GM21737 (cell line): ENCODE data around the gene EXOC3L1.

Experiments used
- ATAC-seq: cut with Tn5 transposase; IDR thresholded peaks from one replicate; pipeline ENCODE4 v1.9.1; 2021; ENCODE audit warnings: mild to moderate bottlenecking, moderate library complexity; ENCODE audit not compliant: unreplicated experiment

Gene EXOC3L1

GRCh38 chr16:67183627-67184452, 6.1 kb downstream of the EXOC3L1 start, which contains the start of gene MATCAP1:
MATCAP1 (minus strand) TSS chr16:67183963; CDS start chr16:67180610, 3,353 bp downstream.
- ATAC-seq = peak; percentile 85

GRCh38 chr16:67183284-67183626, 6.7 kb downstream of the EXOC3L1 start:
- ATAC-seq = no peak

- no peak for ATAC-seq
These were observed 7.6 kb downstream of the EXOC3L1 start for GRCh38 chr16:67182288-67182687.

GRCh38 chr16:67181346-67181745, 8.6 kb downstream of the EXOC3L1 start:
- no peak for ATAC-seq

GRCh38 chr16:67180166-67180565, 9.8 kb downstream of the EXOC3L1 start:
- ATAC-seq = no peak

- ATAC-seq = no peak
These were observed 10.4 kb downstream of the EXOC3L1 start for GRCh38 chr16:67179421-67180080.

- ATAC-seq = no peak
These were observed 11.9 kb downstream of the EXOC3L1 start for GRCh38 chr16:67177743-67178699.

GRCh38 chr16:67176662-67177061, 13.3 kb downstream of the EXOC3L1 start:
- no peak for ATAC-seq

GRCh38 chr16:67174706-67175231, 15.2 kb downstream of the EXOC3L1 start:
- ATAC-seq = no peak

- peak; percentile 33 for ATAC-seq
These were observed 15.9 kb downstream of the EXOC3L1 start for GRCh38 chr16:67173808-67174705.

GRCh38 chr16:67173323-67173722, 16.6 kb downstream of the EXOC3L1 start:
- no peak for ATAC-seq

- ATAC-seq = peak; percentile 2
These were observed 18.8 kb downstream of the EXOC3L1 start for GRCh38 chr16:67170949-67171649.

GRCh38 chr16:67170168-67170948, 19.6 kb downstream of the EXOC3L1 start, which contains the start of gene NOL3:
NOL3 (plus strand) TSS chr16:67170538.
- ATAC-seq = peak; percentile 49

GRCh38 chr16:67169642-67170167, 20.2 kb downstream of the EXOC3L1 start:
- ATAC-seq = no peak

- ATAC-seq = no peak
These were observed 20.9 kb downstream of the EXOC3L1 start for GRCh38 chr16:67169011-67169451.

- ATAC-seq = no peak
These were observed 22.3 kb downstream of the EXOC3L1 start for GRCh38 chr16:67167588-67167987.

- no peak for ATAC-seq
These were observed 23.3 kb downstream of the EXOC3L1 start for GRCh38 chr16:67166598-67167168.

GRCh38 chr16:67166110-67166547, 23.8 kb downstream of the EXOC3L1 start:
- no peak for ATAC-seq
